Activated CD4-positive, alpha-beta T cell treated with anti-CD3 and anti-CD28 coated beads, Interleukin-2, amount 10 ng/mL, durations not matched to agents 24 days and 14 days (primary cell): ENCODE data around the gene ZNF581. TPM values are rescaled to one million over a fixed set of nuclear protein-coding genes. Genes with fewer than 3 reads are reported as not detected.
A peak's percentile ranks its signal among the peaks of the same experiment; 100 is the strongest.

ENCODE experiments used
- DNase-seq: peaks from one replicate; pipeline ENCODE4 v3.0.0; 2022
- H3K27ac Mint-ChIP-seq: one replicate; pipeline ENCODE4 v1.8.0; 2022; ENCODE audit warnings: mild to moderate bottlenecking, mixed read lengths
- H3K27me3 Mint-ChIP-seq: one replicate; pipeline ENCODE4 v1.8.0; 2022; ENCODE audit warnings: mixed read lengths
- H3K36me3 Mint-ChIP-seq: one replicate; pipeline ENCODE4 v1.8.0; 2022; ENCODE audit warnings: low read depth, mild to moderate bottlenecking, mixed read lengths
- H3K4me1 Mint-ChIP-seq: one replicate; pipeline ENCODE4 v1.8.0; 2021; ENCODE audit warnings: mixed read lengths
- H3K4me3 Mint-ChIP-seq: one replicate; pipeline ENCODE4 v1.8.0; 2022; ENCODE audit warnings: mild to moderate bottlenecking, moderate library complexity, mixed read lengths
- H3K9me3 Mint-ChIP-seq: one replicate; pipeline ENCODE4 v1.8.0; 2021; ENCODE audit warnings: mixed read lengths
- intact Hi-C: fragments of 100-400 bp; cut with micrococcal nuclease; formaldehyde crosslinking; loops from one replicate; pipeline ENCODE4 v1.15.1; 2023
- total RNA-seq: library from RNA; stranded (reverse); gene quantifications from 2 replicates; pipeline ENCODE4 v1.2.3, GENCODE V29; 2022

ZNF581 gene
- total RNA-seq, 1 donor from 2014 or later: 32.7 TPM

DNA sequence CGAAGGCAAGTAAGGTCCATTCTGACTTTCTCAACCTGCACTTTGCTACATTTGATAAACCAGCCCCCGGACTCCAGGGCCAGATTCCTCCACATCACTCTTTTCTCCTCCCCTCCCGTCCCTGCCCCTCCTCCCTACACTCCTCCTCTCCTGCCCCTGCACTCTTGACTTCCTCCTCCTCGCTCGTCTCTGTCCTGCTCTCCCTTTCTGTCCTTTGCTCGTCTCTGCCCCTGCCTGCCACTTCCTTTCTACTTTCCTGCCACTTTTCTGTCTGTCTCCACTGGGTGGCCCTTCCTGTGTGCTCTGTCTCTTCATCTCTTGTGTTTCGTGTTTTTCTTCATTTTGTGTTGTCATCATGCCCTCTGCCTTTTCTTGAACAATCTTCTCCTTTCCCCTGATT is 18.4 kb downstream of the ZNF581 start:
- Mint-ChIP-seq H3K4me3 (no peak overlapping the region), H3K27ac (no peak overlapping the region), H3K9me3 (no peaks in the 10 kb centered on the region), H3K4me1 (peaks cover 20% of the 10 kb centered on the region), H3K27me3 (no peaks in the 10 kb centered on the region), H3K36me3 (peaks cover 72% of the 10 kb centered on the region)
- intact Hi-C loops: no loop called here
- no peak for DNase-seq

DNA sequence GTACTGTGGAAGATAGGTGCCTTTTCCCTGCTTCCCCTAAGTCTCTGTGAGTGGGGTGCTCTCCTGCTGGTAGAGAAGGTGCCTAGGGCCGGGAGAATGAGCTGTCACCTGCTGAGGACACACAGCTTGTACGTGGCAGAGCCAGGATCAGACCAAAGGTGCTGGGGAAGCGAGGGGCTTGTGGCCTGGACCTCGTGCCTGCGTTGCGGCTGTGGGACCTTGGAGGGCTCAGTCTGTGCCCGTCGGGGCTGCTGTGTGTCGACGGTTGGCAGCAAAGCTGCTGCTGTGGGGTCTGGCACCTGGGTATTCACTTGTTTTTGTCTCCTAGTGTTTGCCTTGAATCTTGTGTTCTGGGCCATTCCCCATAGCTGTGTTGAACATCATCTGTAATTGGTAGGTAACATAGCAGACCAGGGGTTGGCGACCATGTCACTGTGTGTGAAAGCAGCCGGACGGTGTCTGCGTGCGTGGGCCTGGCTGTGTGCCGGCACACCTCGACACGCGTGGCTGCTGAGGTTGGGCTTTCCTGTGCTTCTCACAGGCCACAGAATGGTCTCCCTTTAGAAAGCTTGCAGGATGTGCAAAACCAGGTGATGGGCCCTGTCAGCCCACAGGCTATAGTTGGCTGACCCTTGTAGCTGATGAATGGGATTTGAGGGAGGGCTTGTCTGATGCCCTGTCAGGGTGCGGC is 20.5 kb downstream of the ZNF581 start:
- Mint-ChIP-seq H3K27ac (no peak overlapping the region), H3K4me1 (peaks cover 8% of the 10 kb centered on the region), H3K36me3 (peaks cover 71% of the 10 kb centered on the region), H3K27me3 (no peaks in the 10 kb centered on the region), H3K4me3 (no peak overlapping the region), H3K9me3 (no peaks in the 10 kb centered on the region)
- intact Hi-C loops: no loop called here
- no peak for DNase-seq

DNA sequence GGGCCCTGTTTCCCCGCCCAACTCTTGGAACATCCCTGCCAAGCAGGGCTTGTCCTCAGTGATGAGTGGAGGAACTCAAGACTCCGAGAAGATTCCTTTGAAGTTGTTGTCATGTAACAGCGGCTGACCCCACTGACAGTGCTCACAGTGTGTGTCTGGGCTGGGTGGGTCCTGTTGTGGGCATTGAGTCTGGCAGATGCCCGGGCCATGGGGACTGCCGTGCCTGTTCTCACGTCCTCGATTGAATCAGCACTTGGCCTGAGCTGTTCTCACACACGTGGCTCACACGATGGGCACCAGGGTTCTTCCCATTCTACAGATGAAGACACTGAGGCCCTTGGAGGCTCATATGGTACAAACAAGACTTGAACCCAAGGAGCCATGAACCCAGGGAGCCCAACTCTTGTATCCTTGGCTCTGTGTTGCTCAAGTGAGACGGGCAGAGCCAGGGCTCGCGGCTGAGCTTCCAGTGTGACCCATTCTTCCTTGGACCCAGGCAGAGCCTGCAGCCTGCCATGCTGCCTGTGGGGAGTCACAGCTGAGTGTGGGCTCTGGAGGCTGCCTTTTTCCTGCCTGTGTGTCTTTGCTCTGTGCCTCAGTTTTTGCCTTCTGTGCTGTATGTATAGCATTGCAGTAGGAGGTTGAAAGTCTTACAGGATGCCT is 23.0 kb downstream of the ZNF581 start:
- no peak overlapping the region for H3K4me3 Mint-ChIP-seq
- peaks cover 73% of the 10 kb centered on the region for H3K36me3 Mint-ChIP-seq
- peaks cover 13% of the 10 kb centered on the region for H3K4me1 Mint-ChIP-seq
- no peak overlapping the region for H3K27ac Mint-ChIP-seq
- intact Hi-C loops: no loop called here
- H3K27me3 Mint-ChIP-seq: no peaks in the 10 kb centered on the region
- no peaks in the 10 kb centered on the region for H3K9me3 Mint-ChIP-seq
- no peak for DNase-seq

DNA sequence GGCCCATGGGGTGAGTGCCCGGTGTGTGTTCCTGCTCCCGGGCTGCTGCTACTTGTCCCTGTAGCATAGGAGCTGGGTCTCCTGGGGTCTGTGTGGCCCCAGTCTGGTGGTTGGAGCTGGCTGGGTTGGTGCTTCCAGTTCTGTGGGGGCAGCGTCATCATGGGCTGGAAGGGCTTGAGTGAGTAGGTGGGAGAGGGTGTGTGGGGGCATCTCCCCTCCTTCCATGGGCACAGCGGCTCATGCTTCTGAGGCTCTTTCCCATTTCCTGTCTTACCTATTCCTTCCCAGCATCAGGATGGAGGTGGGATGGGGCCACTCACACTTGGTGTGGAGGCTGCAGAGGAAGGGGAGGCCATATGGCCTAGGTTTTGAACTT is 23.5 kb downstream of the ZNF581 start:
- no peak overlapping the region for H3K4me3 Mint-ChIP-seq
- intact Hi-C loops: no loop called here
- H3K27ac Mint-ChIP-seq: no peak overlapping the region

DNA sequence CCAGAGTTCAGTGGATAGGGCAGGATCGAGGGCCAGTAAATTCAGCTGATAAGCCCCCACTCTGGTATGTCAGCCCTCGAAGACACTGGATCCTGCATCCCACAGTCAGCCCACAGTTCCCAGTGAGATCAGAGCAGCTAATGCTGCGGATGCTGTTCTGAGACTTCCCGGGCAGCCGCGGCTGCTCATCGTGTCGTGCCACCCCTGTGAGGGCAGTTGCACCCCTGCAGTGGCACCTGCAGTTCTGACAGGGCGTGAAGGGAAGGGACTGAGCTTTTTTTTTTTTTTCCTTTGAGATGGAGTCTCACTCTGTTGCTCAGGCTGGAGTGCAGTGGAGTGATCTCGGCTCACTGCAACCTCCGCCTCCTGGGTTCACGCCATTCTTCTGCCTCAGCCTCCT is 24.1 kb downstream of the ZNF581 start:
- Mint-ChIP-seq H3K4me3 (no peak overlapping the region), H3K27ac (no peak overlapping the region), H3K4me1 (peaks cover 13% of the 10 kb centered on the region), H3K9me3 (no peaks in the 10 kb centered on the region), H3K36me3 (peaks cover 71% of the 10 kb centered on the region), H3K27me3 (no peaks in the 10 kb centered on the region)
- DNase-seq: no peak
- intact Hi-C loops: no loop called here

More for the DNA sequence above, 23.5 kb downstream of the ZNF581 start:
- H3K4me1 Mint-ChIP-seq: peaks cover 11% of the 10 kb centered on the region
- peaks cover 70% of the 10 kb centered on the region for H3K36me3 Mint-ChIP-seq
- no peak for DNase-seq
- no peaks in the 10 kb centered on the region for H3K9me3 Mint-ChIP-seq
- H3K27me3 Mint-ChIP-seq: no peaks in the 10 kb centered on the region

DNA sequence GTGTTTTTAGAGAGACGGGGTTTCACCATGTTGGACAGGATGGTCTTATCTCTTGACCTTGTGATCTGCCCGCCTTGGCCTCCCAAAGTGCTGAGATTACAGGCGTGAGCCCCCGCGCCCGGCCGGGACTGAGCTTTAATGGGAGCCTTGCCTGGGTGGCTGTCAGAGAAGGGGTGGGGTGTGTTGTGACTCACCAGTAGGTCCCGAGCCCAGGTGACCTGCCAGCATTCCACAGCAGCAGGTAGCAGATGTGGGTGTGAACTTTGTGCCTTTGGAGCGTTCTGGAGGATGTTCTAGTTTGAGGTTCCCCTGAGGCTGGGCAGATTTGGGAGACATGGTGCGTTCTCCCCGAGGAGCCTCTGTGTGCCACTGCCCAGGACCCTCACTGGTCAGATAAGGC is 24.5 kb downstream of the ZNF581 start:
- H3K27ac Mint-ChIP-seq: no peak overlapping the region
- H3K4me1 Mint-ChIP-seq: peaks cover 13% of the 10 kb centered on the region
- no peak overlapping the region for H3K4me3 Mint-ChIP-seq
- no peaks in the 10 kb centered on the region for H3K27me3 Mint-ChIP-seq
- intact Hi-C loops: no loop called here
- H3K36me3 Mint-ChIP-seq: peaks cover 66% of the 10 kb centered on the region
- H3K9me3 Mint-ChIP-seq: no peaks in the 10 kb centered on the region
- no peak for DNase-seq

DNA sequence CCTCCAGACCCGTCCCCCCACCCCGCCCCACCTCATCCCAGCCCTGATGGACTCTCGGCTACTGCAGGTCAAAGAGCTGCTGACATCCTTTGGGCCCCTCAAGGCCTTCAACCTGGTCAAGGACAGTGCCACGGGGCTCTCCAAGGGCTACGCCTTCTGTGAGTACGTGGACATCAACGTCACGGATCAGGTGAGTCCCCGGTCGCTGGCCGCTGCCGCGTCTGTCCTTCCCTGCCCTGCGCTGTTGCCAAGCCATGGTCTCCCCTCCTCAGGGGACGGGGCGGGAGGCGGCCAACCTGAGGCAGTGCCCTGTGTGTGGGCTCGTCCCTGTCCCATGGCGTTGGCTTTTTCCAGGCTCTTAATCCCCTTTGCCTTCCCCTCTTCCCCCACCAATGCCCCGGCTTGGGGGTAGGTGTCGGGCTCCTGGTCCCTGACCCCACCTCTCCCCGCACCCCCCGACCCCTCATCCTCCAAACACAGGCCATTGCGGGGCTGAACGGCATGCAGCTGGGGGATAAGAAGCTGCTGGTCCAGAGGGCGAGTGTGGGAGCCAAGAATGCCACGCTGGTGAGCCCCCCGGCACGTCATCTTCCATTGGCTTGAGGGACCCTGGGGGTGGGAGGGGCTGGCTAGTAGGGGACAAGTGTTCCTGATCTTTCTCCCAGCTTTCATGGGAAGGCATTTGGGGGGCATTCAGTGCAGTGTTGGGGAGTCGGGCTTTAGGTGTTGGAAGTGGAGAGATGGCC is 25.3 kb downstream of the ZNF581 start:
- peaks cover 15% of the 10 kb centered on the region for H3K4me1 Mint-ChIP-seq
- intact Hi-C loops: no loop called here
- peaks cover 58% of the 10 kb centered on the region for H3K36me3 Mint-ChIP-seq
- no peak overlapping the region for H3K4me3 Mint-ChIP-seq
- H3K27ac Mint-ChIP-seq: no peak overlapping the region
- no peaks in the 10 kb centered on the region for H3K9me3 Mint-ChIP-seq
- no peak for DNase-seq
- no peaks in the 10 kb centered on the region for H3K27me3 Mint-ChIP-seq

DNA sequence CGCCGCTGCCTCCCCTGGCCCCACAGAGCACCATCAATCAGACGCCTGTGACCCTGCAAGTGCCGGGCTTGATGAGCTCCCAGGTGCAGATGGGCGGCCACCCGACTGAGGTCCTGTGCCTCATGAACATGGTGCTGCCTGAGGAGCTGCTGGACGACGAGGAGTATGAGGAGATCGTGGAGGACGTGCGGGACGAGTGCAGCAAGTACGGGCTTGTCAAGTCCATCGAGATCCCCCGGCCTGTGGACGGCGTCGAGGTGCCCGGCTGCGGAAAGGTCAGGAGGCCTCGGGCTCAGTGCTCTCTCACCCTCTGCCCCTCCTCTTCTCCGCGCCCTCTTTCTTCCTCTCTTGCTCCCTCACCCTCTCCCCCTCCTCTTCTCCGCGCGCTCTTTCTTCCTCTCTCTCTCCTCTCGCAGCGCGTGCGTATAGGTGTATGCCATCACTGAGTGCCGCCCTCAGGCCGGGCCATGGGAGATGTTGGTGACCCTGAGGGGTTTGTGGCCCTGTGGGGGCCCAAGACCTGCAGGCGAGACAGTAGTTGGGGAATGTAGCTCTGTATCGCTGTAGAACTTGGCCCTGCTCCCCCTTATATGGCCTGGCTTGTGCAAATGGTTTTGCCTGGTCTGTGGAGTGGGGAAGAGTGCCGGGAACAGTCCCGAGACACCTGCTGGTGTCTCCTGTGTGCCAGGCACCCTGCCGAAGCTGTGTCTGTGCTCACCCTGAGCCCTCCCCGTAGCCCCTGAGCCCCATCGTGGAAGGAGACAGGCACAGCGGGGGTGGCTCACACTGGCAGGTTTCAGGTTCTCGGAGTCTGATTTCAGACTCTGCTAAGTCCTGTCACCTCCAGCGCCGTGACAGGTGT is 26.2 kb downstream of the ZNF581 start:
- Mint-ChIP-seq H3K27me3 (no peaks in the 10 kb centered on the region), H3K9me3 (no peaks in the 10 kb centered on the region), H3K4me1 (peaks cover 19% of the 10 kb centered on the region), H3K36me3 (peaks cover 55% of the 10 kb centered on the region), H3K27ac (peak overlapping the region; percentile 32), H3K4me3 (no peak overlapping the region)
- intact Hi-C loops: no loop called here
- DNase-seq: no peak

DNA sequence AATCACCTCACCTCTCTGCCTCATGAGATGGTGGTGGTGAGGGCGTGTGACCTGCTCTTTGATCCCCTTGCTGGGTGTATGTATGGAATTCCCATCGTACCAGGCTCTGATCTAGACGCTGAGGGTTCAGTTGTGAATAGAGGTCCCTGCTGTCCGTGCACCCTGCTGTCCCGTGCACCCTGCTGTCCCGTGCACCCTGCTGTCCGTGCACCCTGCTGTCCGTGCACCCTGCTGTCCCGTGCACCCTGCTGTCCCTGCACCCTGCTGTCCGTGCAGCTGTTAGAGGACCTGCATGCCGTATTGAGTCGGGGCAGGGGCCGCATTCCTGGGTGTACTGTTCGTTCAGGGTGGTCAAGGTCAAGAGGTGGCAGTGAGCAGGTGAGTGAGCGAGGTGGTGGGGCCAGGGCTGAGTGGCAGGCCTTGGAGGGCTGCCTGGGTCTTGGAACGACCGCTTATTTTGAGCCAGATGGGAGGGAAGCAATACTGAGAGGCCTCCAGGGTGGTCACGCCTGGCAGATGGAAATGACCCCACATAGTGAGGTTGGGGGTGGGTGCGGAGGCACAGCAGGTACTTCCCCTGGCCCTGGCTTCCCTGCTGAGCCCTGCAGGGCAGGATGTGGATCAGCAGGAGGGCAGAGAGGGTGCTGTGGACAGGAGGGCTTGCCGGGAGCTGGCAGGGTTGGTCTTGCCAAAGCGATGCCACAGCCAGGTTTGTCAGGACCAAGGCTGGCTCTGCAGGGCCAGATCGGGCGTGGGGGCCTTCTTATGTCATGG is 27.0 kb downstream of the ZNF581 start:
- DNase-seq: no peak
- Mint-ChIP-seq H3K4me3 (no peak overlapping the region), H3K4me1 (peaks cover 20% of the 10 kb centered on the region), H3K27me3 (no peaks in the 10 kb centered on the region), H3K27ac (peak overlapping the region; percentile 39), H3K36me3 (peaks cover 53% of the 10 kb centered on the region), H3K9me3 (no peaks in the 10 kb centered on the region)
- intact Hi-C loops: no loop called here

DNA sequence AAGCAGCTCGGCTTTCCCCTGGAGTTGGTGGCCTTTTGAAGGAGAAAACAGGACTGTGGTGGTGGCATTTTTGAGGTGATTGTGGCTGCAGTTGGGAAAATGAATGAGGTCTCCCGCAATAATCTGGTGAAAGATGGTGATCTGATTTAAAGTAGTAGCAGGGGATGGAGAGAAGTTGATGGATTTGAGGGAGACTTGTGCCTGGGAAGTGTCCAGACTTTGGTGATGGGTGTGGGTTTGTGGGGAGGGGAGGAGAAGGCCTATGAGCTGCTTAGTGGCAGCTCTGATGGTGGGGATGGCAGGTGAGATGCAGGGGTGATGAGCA is 27.6 kb downstream of the ZNF581 start:
- Mint-ChIP-seq H3K4me3 (no peak overlapping the region), H3K27ac (peak overlapping the region; percentile 39), H3K27me3 (no peaks in the 10 kb centered on the region), H3K4me1 (peaks cover 25% of the 10 kb centered on the region), H3K9me3 (no peaks in the 10 kb centered on the region), H3K36me3 (peaks cover 51% of the 10 kb centered on the region)
- intact Hi-C loops: no loop called here
- no peak for DNase-seq

DNA sequence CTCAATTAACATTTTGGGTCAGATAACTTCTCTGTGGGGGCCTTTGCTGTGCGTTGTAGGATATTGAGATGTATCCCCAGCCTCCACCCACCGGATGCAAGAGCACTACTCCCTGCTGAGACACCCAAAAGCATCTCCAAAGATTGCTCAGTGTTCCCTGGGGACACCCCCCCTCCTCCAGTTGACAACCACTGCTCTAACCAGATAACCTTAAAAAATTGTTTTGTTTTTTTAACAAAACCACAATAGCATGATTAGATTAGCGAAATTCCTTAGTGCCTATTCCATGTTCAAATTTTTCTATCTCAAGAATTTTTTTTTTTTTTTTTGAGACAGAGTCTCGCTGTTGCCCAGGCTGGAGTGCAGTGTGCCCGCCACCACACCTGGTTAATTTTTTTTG is 29.0 kb downstream of the ZNF581 start:
- no peak overlapping the region for H3K27ac Mint-ChIP-seq
- peaks cover 37% of the 10 kb centered on the region for H3K4me1 Mint-ChIP-seq
- intact Hi-C loops: no loop called here
- H3K4me3 Mint-ChIP-seq: no peak overlapping the region
- no peak for DNase-seq
- no peaks in the 10 kb centered on the region for H3K9me3 Mint-ChIP-seq
- peaks cover 48% of the 10 kb centered on the region for H3K36me3 Mint-ChIP-seq
- H3K27me3 Mint-ChIP-seq: no peaks in the 10 kb centered on the region

DNA sequence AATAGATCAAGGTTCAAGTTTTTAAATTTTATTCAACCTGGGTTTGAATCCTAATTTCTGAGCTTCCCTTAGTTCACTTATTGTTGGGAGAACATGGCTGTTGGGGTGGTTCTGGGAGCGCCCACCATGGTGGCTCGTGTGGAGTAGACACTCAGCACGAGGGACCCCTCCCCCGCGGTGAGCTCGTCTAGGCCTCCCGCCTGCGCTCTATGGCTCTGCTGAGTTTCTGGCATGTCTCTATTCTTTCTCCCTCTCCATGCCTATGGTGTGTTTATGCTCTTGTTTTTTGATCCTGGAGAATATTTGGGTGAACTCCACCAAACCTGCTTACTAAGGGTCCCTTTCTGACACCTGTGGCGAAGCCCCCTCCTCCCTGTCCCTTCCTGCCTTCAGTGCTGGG is 30.0 kb downstream of the ZNF581 start:
- Mint-ChIP-seq H3K4me1 (peaks cover 44% of the 10 kb centered on the region), H3K27me3 (no peaks in the 10 kb centered on the region), H3K4me3 (no peak overlapping the region), H3K9me3 (no peaks in the 10 kb centered on the region), H3K27ac (no peak overlapping the region), H3K36me3 (peaks cover 49% of the 10 kb centered on the region)
- DNase-seq: no peak
- intact Hi-C loops: no loop called here

DNA sequence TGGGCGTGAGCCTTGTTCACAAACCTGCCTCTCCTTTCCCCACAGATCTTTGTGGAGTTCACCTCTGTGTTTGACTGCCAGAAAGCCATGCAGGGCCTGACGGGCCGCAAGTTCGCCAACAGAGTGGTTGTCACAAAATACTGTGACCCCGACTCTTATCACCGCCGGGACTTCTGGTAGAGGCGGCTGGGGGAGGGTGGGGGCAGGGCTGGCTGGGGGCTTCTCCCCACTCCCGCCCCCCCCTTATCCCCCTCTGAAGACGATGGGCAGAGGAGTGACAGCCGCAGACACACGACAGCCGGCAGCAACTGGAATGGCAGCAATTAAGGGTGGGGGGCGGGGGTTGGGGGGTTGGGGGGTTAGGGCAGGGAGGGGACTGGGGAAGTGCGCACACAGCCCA is 30.4 kb downstream of the ZNF581 start:
- Mint-ChIP-seq H3K9me3 (no peaks in the 10 kb centered on the region), H3K27me3 (no peaks in the 10 kb centered on the region), H3K4me1 (peaks cover 45% of the 10 kb centered on the region), H3K4me3 (no peak overlapping the region), H3K36me3 (peaks cover 52% of the 10 kb centered on the region), H3K27ac (no peak overlapping the region)
- intact Hi-C loops: loop anchor here (2.0 kb wide), 1 partner anchor 39 kb away; no protein-coding TSS in a partner anchor
- no peak for DNase-seq
